GM10847 (cell line): Measurements from ENCODE around the gene HEBP2.

Experiments used
- POLR2A ChIP-seq: IDR thresholded peaks from 2 replicates; pipeline ENCODE4 v1.6.1; 2011; ENCODE audit not compliant: insufficient read length; ENCODE audit errors: extremely low read depth

Gene HEBP2

GRCh38 chr6:138410048-138410735 is 6.2 kb downstream of the HEBP2 start:
- TF ChIP-seq POLR2A, result no peak

- TF ChIP-seq POLR2A, result no peak
These were observed 7.2 kb downstream of the HEBP2 start for GRCh38 chr6:138410972-138411880.

DNA sequence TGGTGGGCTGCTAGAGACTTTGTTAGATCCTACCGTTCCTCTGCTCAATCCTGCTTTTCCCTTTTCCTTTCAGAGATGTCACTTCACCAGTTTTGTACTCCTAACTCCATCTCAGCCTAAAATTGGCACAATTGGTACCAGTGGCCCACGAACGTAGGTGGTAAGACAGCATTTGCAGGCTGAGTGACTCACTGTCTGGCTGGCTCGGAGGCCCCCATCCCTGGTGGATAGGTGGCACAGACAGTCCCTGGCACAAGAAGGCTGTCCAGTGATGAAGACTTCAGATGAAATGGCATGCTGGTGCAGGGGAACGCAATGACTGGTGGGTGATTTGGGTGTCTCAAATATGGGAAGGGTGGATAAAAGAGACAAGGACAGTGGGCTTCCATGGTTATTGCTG is 11.1 kb downstream of the HEBP2 start:
- TF ChIP-seq POLR2A, result no peak

DNA sequence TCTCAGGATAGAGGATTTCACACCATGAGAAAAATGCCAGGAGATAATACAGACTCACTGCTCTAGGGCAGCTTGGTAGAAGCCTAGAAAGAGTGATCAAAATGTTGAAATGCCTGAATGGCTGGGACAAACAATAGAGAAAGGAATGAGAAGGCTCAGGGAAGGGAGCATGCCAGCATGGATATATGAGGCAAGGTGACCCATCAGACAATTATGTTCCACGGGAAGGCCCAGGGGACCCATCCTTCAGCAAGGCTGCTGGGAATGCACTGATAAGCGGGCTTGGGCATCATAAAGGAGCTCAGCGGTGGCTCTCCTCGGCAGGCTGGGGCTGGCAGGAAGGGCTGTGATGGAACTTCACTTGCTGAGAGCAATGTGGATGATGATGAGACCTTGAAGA is 12.2 kb downstream of the HEBP2 start:
- no peak for TF ChIP-seq POLR2A

DNA sequence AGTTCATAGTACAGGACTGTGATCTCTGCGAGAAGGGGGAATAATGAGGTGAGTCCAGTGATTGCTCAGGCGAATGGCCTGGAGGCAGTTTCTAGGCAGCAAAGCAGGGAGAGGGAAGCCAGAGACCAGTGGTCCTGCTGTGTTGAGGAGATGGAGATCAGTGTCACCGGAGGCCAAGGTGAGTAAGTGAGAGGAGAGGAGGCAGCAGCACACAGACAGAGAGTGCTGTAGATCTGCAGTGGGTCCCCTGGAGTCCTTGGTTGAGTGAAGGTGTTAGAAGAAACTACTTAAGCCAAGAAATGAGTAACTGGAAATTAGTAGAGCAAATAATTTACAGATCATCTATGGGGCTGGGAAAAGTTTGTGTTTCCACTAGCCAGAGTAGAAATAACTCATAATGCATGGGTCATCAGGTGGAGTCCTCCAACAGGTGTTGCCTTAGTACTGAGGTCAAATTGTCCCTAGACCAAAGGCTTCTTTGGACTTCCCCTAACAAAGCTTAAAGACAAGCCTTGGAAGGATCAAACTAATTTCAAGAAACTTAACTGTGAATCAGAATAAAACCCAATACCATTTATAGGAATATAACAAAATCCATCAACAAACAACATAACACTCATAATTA is 13.6 kb downstream of the HEBP2 start:
- TF ChIP-seq POLR2A, result no peak

GRCh38 chr6:138418118-138418742 is 14.2 kb downstream of the HEBP2 start:
- no peak for TF ChIP-seq POLR2A

GRCh38 chr6:138419766-138420165 is 15.7 kb downstream of the HEBP2 start:
- TF ChIP-seq POLR2A, result no peak

GRCh38 chr6:138420356-138420755 is 16.3 kb downstream of the HEBP2 start:
- no peak for TF ChIP-seq POLR2A

DNA sequence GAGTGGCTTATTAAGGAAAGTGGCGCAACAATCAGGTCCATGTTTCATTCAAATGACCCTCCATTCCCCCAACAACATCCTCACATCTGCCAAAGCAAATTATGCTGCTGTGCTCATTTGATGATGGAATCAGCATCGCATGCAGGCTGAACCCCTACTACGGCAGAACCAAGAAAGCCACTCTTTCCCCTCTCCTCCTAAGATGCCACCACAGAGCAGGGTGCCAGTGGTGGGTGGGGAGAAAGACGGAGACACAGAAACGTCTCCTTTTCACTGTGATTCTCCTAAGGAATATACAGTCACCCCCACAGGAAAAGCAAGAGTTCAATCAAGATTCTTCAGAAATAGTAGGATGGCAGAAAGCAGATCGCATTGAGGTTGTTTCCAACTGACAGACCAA is 17.1 kb downstream of the HEBP2 start:
- no peak for TF ChIP-seq POLR2A

DNA sequence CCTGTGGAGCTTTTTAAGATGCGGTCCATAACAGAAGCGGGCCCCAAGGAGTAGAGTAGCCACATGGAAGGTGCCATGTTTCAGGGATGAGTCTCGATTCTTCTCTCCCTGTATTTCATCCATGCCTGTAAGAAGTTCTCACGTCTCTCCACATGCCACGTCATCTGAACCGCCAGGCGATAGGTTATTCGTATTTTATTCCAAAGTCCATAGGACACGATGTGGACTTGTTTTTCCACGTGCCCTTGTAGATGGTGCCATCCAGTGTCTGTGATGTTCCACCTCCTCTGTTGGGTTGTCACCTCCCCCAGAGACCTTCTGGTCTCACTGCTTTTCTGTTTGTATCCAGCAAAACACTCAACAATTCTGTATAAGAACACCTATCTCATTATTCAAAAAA is 17.6 kb downstream of the HEBP2 start:
- TF ChIP-seq POLR2A, result no peak

DNA sequence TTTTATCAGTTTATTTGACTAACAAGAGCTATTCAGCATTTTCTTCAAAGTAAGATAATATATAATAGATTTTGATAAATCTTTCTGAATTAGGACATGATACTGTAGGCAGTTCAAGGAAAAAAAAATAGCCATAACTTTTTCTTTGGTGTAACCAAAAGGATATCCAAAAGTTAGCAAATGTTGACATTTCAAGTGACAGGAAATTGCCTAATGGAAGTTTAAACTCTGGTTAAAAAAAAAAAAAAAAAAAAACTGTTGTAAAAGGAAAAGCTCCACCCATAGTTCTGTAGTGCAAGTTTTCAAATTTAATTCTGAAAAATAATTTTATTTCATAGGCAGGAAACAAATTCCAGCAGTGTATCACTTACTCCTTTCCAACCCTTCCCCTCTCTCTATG is 18.8 kb downstream of the HEBP2 start:
- TF ChIP-seq POLR2A, result no peak

DNA sequence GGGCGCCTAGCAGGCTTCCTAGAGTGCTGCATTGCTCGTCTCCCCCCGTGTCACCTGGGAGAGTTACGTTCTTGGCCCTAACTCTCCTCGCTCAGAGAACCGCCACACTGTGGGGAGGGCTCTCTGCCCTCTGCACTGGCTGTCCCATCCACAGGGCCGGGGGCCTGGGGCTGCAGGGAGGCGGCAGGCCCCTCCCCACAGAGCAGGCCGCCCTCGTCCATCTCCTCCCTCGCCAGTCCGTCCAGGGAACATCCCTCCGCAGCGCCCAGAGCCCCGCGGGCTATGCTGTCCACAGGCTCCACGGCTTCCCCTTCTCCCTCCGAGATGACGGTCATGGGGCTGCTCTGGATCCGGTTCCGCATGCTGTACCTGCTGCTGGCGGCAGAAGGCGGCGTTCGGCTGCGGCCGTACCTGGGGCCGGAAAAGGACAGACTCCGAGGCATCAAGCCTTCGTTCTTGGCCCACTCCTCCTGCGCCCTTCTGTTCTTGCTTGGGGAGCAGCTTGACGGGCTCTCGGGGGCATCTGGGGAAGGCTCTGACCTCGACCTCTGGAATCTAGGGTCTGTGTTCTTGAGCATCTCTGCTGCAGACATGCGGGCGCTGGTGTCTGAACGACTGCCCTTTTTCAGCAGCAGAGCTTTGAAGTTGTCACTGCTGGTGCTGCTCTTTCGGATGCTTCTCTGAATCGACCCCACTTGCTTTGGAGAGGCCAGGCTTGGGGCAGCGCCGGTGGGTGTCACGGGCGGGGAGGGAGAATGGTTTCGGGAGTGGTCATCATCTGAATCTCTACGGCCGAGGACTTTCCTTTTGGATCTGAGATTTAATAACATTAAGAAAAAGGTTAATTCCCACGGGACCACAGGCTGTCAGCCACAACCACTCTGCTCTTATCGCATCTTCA is 20.2 kb downstream of the HEBP2 start:
- no peak for TF ChIP-seq POLR2A

DNA sequence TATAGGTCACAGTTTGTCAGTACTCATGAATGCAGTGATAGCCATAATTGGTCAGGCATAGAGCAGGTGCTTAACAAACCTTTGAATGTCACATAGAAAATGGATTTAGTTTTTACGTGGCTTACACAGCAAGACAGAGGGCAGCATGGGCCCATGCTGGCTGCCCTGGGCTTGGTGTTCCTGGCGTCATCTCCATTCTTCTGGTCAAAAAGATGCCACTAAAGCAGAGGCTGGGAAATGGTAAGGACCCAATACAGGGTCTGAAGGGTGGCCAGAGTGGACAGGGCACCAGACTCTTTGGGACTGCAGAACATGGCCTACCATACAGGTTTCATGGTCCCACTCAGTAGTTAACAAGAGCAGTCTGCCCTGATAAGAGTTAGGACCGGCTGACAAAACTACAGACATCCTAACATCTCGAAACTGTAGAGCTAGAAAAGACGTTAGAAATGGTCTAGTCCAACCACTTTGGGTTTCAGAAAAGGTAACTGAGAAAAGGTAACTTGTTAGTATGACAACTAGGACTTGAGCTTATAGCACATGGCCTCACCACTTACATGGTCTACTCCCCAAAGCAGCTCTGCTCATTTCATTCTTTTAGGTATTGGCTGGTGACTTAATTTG is 22.6 kb downstream of the HEBP2 start:
- no peak for TF ChIP-seq POLR2A

- TF ChIP-seq POLR2A, result no peak
These were observed 23.7 kb downstream of the HEBP2 start for GRCh38 chr6:138427701-138428100.

DNA sequence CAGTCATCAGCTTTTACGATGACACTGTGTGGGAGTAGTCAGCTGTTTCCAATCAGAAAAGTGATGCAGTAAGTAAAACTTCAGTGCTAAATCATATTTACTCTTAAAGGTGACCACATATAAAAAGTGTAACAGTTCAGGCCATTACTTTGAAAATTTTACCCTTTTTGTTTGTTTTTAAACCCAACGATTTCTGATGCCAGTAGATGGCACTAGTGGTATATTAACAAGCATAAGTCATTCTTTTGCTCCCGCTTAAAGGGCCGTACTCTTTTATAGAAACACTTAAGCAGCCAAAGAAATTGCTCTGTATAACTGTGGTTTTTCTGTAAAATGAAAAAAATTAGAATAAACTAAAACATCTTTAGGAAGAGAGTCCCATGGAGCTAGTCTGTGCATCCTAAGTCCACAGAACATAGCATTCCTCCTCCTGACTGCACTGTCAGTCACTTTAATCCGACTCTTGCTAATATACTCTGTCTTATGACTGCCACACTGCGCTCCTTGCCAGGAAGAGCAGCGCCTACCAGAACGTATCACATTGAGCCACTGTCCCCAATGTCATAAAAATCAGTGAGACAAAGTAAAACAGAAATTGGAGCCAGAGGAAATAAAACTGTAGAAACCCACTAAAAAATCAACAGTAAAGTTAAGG is 25.0 kb downstream of the HEBP2 start:
- TF ChIP-seq POLR2A, result no peak
